Subcutaneous abdominal adipose tissue (tissue), 5 donors: ENCODE data around the gene APLP1.

Experiments used
- H3K27ac ChIP-seq: one replicate; pipeline ENCODE4 v1.7.0; 2013; ENCODE audit warnings: low read depth, mild to moderate bottlenecking, inconsistent platforms, low read length, moderate library complexity
- H3K27me3 ChIP-seq, 5 donors: one replicate each; pipeline ENCODE4 v1.7.0; 2013; ENCODE audit warnings: low read length in 5 of 5, inconsistent platforms in 1 of 5; ENCODE audit not compliant: control insufficient read depth in 5 of 5, insufficient read depth in 4 of 5
- H3K36me3 ChIP-seq, 5 donors: one replicate each; pipeline ENCODE4 v1.7.0; 2013; ENCODE audit warnings: low read length in 5 of 5; ENCODE audit not compliant: control insufficient read depth in 5 of 5, insufficient read depth in 5 of 5
- H3K4me1 ChIP-seq, 5 donors: one replicate each; pipeline ENCODE4 v1.7.0; 2013; ENCODE audit warnings: low read length in 5 of 5, mild to moderate bottlenecking in 3 of 5, moderate library complexity in 1 of 5; ENCODE audit not compliant: control insufficient read depth in 5 of 5, insufficient read depth in 5 of 5
- H3K4me3 ChIP-seq, 5 donors: one replicate each; pipeline ENCODE4 v1.7.0; 2013; ENCODE audit warnings: low read length in 5 of 5, low read depth in 1 of 5
- H3K9ac ChIP-seq, 5 donors: one replicate each; pipeline ENCODE4 v1.7.0; 2013; ENCODE audit warnings: low read length in 5 of 5, mild to moderate bottlenecking in 4 of 5, moderate library complexity in 3 of 5
- H3K9me3 ChIP-seq, 5 donors: one replicate each; pipeline ENCODE4 v1.7.0; 2013; ENCODE audit warnings: low read length in 5 of 5; ENCODE audit not compliant: control insufficient read depth in 5 of 5
- donor health status: healthy.
- donor health status: healthy.
- donor health status: healthy.
- donor health status: healthy.
- donor health status: healthy.

APLP1 gene

GRCh38 chr19:35842666-35843272 lies 25.6 kb upstream of the APLP1 start:
- peaks cover 29 to 49% (median 42%) of the 10 kb centered on the region in 5 donors for H3K27me3 ChIP-seq
- no peak overlapping the region for H3K9ac ChIP-seq
- peaks cover 0 to 19% (median 11%) of the 10 kb centered on the region in 5 donors for H3K4me1 ChIP-seq
- no peaks in the 10 kb centered on the region for H3K36me3 ChIP-seq
- H3K27ac ChIP-seq = no peak overlapping the region
- H3K4me3 ChIP-seq = no peak overlapping the region
- peaks cover 4 to 8% (median 6%) of the 10 kb centered on the region in 5 donors for H3K9me3 ChIP-seq

GRCh38 chr19:35843676-35844481 lies 24.5 kb upstream of the APLP1 start:
- Histone ChIP-seq H3K27me3 (peaks cover 39 to 59% (median 52%) of the 10 kb centered on the region in 5 donors), H3K9me3 (peaks cover 4 to 8% (median 5%) of the 10 kb centered on the region in 5 donors), H3K4me1 (peaks cover 0 to 19% (median 11%) of the 10 kb centered on the region in 5 donors), H3K36me3 (no peaks in the 10 kb centered on the region), H3K4me3 (peak overlapping the region in 1 of 5 donors; percentile 18), H3K9ac (no peak overlapping the region), H3K27ac (no peak overlapping the region)

- peaks cover 0 to under 1% (median 0%) of the 10 kb centered on the region in 5 donors for H3K9me3 ChIP-seq
- peak overlapping the region in 2 of 5 donors; percentile 27 to 50 for H3K4me3 ChIP-seq
- H3K27me3 ChIP-seq = peaks cover 46 to 67% (median 59%) of the 10 kb centered on the region in 5 donors
- H3K4me1 ChIP-seq = peaks cover 0 to 19% (median 11%) of the 10 kb centered on the region in 5 donors
- no peak overlapping the region for H3K27ac ChIP-seq
- H3K9ac ChIP-seq = no peak overlapping the region
- no peaks in the 10 kb centered on the region for H3K36me3 ChIP-seq
Observed at GRCh38 chr19:35844482-35845214, 23.7 kb upstream of the APLP1 start.

GRCh38 chr19:35845215-35846037 lies 22.9 kb upstream of the APLP1 start:
- H3K9ac ChIP-seq = no peak overlapping the region
- peaks cover 0 to 19% (median 11%) of the 10 kb centered on the region in 5 donors for H3K4me1 ChIP-seq
- peaks cover 53 to 72% (median 63%) of the 10 kb centered on the region in 5 donors for H3K27me3 ChIP-seq
- no peaks in the 10 kb centered on the region for H3K9me3 ChIP-seq
- no peak overlapping the region for H3K27ac ChIP-seq
- H3K36me3 ChIP-seq = no peaks in the 10 kb centered on the region
- H3K4me3 ChIP-seq = peak overlapping the region in 4 of 5 donors; percentile 6 to 50 (median 25)

- H3K9me3 ChIP-seq = no peaks in the 10 kb centered on the region
- H3K27ac ChIP-seq = no peak overlapping the region
- H3K36me3 ChIP-seq = no peaks in the 10 kb centered on the region
- H3K27me3 ChIP-seq = peaks cover 57 to 79% (median 71%) of the 10 kb centered on the region in 5 donors
- no peak overlapping the region for H3K9ac ChIP-seq
- H3K4me1 ChIP-seq = peaks cover 0 to 19% (median 11%) of the 10 kb centered on the region in 5 donors
- no peak overlapping the region for H3K4me3 ChIP-seq
Observed at GRCh38 chr19:35846038-35846668, 22.2 kb upstream of the APLP1 start.

- Histone ChIP-seq H3K4me1 (peaks cover 0 to 19% (median 11%) of the 10 kb centered on the region in 5 donors), H3K27ac (no peak overlapping the region), H3K9ac (no peak overlapping the region), H3K27me3 (peaks cover 53 to 81% (median 71%) of the 10 kb centered on the region in 5 donors), H3K9me3 (no peaks in the 10 kb centered on the region), H3K4me3 (no peak overlapping the region), H3K36me3 (no peaks in the 10 kb centered on the region)
Observed at GRCh38 chr19:35847911-35848310, 20.5 kb upstream of the APLP1 start.

- Histone ChIP-seq H3K36me3 (no peaks in the 10 kb centered on the region), H3K9me3 (no peaks in the 10 kb centered on the region), H3K4me3 (no peak overlapping the region), H3K9ac (no peak overlapping the region), H3K4me1 (peaks cover 0 to 19% (median 11%) of the 10 kb centered on the region in 5 donors), H3K27ac (no peak overlapping the region), H3K27me3 (peaks cover 47 to 80% (median 71%) of the 10 kb centered on the region in 5 donors)
Observed at GRCh38 chr19:35848486-35848885, 19.9 kb upstream of the APLP1 start.

GRCh38 chr19:35848919-35849505 lies 19.4 kb upstream of the APLP1 start:
- Histone ChIP-seq H3K4me3 (no peak overlapping the region), H3K27me3 (peaks cover 43 to 75% (median 66%) of the 10 kb centered on the region in 5 donors), H3K9me3 (no peaks in the 10 kb centered on the region)

More at GRCh38 chr19:35848919-35849505, 19.4 kb upstream of the APLP1 start:
- no peaks in the 10 kb centered on the region for H3K36me3 ChIP-seq
- no peak overlapping the region for H3K27ac ChIP-seq
- no peak overlapping the region for H3K9ac ChIP-seq
- peaks cover 0 to 15% (median 10%) of the 10 kb centered on the region in 5 donors for H3K4me1 ChIP-seq
